H1 (cell line): ENCODE measurements around the gene CYBA. TPM values are rescaled to one million over a fixed set of nuclear protein-coding genes. Genes with fewer than 3 reads are reported as not detected.

Source experiments
- CTCF ChIA-PET: fragments of 300-600 bp; sonication (Branson Sonifier 250); formaldehyde crosslinking; loops from one replicate; lab custom pipeline; 2021; ENCODE audit not compliant: partially characterized antibody; lab: Charles Lee
- POLR2A ChIA-PET: fragments of 300-600 bp; sonication (Branson Sonifier 250); formaldehyde crosslinking; loops from one replicate; lab custom pipeline; 2021; ENCODE audit warnings: inconsistent platforms; ENCODE audit not compliant: partially characterized antibody; lab: Charles Lee
- DNase-seq, 2 experiments: peaks; one replicate each; pipeline versions ENCODE4 v3.0.0 to v3.0.0-alpha.2; 2010 to 2022; ENCODE audit warnings: low spot score in 2 of 2, low read depth in 1 of 2, mixed read lengths in 1 of 2
- FAIRE-seq: peaks from 2 replicates; lab custom pipeline; 2011; peaks lifted over from hg19 to GRCh38; lab: Jason Lieb, UNC
- H2AFZ ChIP-seq: 2 replicates; pipeline ENCODE4 v1.8.1; 2012; ENCODE audit warnings: low read length, inconsistent platforms
- H2AK5ac ChIP-seq: 2 replicates; pipeline ENCODE4 v1.6.1; 2013; ENCODE audit warnings: low read depth, low read length
- H2BK120ac ChIP-seq: replicated peaks from 2 replicates; pipeline ENCODE3; 2013; ENCODE audit warnings: low read depth, low read length, inconsistent platforms
- H2BK12ac ChIP-seq: 2 replicates; pipeline ENCODE4 v1.6.1; 2013; ENCODE audit warnings: low read depth, low read length
- H2BK15ac ChIP-seq: 2 replicates; pipeline ENCODE4 v1.6.1; 2013; ENCODE audit warnings: low read length
- H2BK20ac ChIP-seq: 2 replicates; pipeline ENCODE4 v1.6.1; 2013; ENCODE audit warnings: low read length
- H2BK5ac ChIP-seq: 2 replicates; pipeline ENCODE4 v1.6.1; 2013; ENCODE audit warnings: low read depth, low read length
- H3K14ac ChIP-seq: 2 replicates; pipeline ENCODE4 v1.6.1; 2013; ENCODE audit warnings: inconsistent platforms; ENCODE audit not compliant: insufficient read length
- H3K18ac ChIP-seq: 2 replicates; pipeline ENCODE4 v1.6.1; 2013; ENCODE audit warnings: low read length; ENCODE audit errors: extremely low read depth
- H3K23ac ChIP-seq: 2 replicates; pipeline ENCODE4 v1.6.1; 2013; ENCODE audit warnings: inconsistent platforms; ENCODE audit not compliant: insufficient read length
- H3K23me2 ChIP-seq: 2 replicates; pipeline ENCODE4 v1.6.1; 2013; ENCODE audit warnings: low read depth, low read length
- H3K27ac ChIP-seq: 2 replicates; pipeline ENCODE4 v1.6.1; 2011; ENCODE audit warnings: low read depth, low read length, inconsistent platforms
- H3K27me3 ChIP-seq, 4 experiments: replicated peaks in 1 of 4; 1 replicate in 1 of 4; 2 replicates in 3 of 4; pipeline versions ENCODE4 v1.6.1 to v1.8.1; 2011 to 2013; ENCODE audit warnings: low read length in 3 of 4, mild to moderate bottlenecking in 3 of 4, inconsistent platforms in 2 of 4, mixed read lengths in 2 of 4, moderate library complexity in 1 of 4; ENCODE audit not compliant: control insufficient read depth in 3 of 4, insufficient read depth in 3 of 4; ENCODE audit errors: extremely low read depth in 1 of 4
- H3K36me3 ChIP-seq, 4 experiments: 2 replicates each; pipeline versions ENCODE4 v1.6.1 to v1.8.1; 2011 to 2013; ENCODE audit warnings: mild to moderate bottlenecking in 4 of 4, low read length in 3 of 4, moderate library complexity in 2 of 4, control low read depth in 1 of 4, inconsistent platforms in 1 of 4; ENCODE audit not compliant: insufficient read depth in 4 of 4, control insufficient read depth in 2 of 4
- H3K4ac ChIP-seq: replicated peaks from 2 replicates; pipeline ENCODE3; 2013; ENCODE audit warnings: low read length, low read depth, mixed read lengths, inconsistent platforms; ENCODE audit not compliant: insufficient read length
- H3K4me1 ChIP-seq, 4 experiments: replicated peaks in 1 of 4; 1 replicate in 1 of 4; 2 replicates in 3 of 4; pipeline versions ENCODE4 v1.6.1 to v1.8.1; 2011 to 2013; ENCODE audit warnings: low read length in 3 of 4, inconsistent platforms in 2 of 4, mixed read lengths in 1 of 4; ENCODE audit not compliant: insufficient read depth in 4 of 4, control insufficient read depth in 3 of 4
- H3K4me2 ChIP-seq, 2 experiments: 2 replicates each; pipeline versions ENCODE4 v1.6.1 to v1.8.1; 2011 to 2013; ENCODE audit warnings: low read depth in 2 of 2, low read length in 2 of 2, control low read depth in 1 of 2, inconsistent platforms in 1 of 2, mild to moderate bottlenecking in 1 of 2; ENCODE audit not compliant: insufficient read depth in 1 of 2
- H3K4me3 ChIP-seq, 4 experiments: fragments of 200-600, 300-600 bp in 1 of 4; sonication (generic), shearing (Covaris generic), sonication (Bioruptor Twin) in 1 of 4; 2 replicates each; pipeline versions ENCODE4 v1.5.1 to v1.8.1; 2011 to 2016; ENCODE audit warnings: low read length in 4 of 4, low read depth in 3 of 4, control low read depth in 2 of 4, inconsistent platforms in 2 of 4, mild to moderate bottlenecking in 2 of 4, mixed read lengths in 1 of 4, moderate library complexity in 1 of 4; ENCODE audit not compliant: insufficient read depth in 2 of 4; ENCODE audit errors: extremely low read depth in 1 of 4
- H3K56ac ChIP-seq: replicated peaks from 2 replicates; pipeline ENCODE3; 2013; ENCODE audit warnings: low read depth, mild to moderate bottlenecking, mixed read lengths, low read length, inconsistent platforms; ENCODE audit not compliant: insufficient read length
- H3K79me1 ChIP-seq: 2 replicates; pipeline ENCODE4 v1.6.1; 2013; ENCODE audit warnings: low read depth, low read length, control low read depth
- H3K79me2 ChIP-seq, 2 experiments: 2 replicates each; pipeline versions ENCODE4 v1.6.1 to v1.8.1; 2012 to 2013; ENCODE audit warnings: low read length in 2 of 2, mild to moderate bottlenecking in 2 of 2, inconsistent platforms in 1 of 2; ENCODE audit not compliant: insufficient read depth in 2 of 2, control insufficient read depth in 1 of 2
- H3K9ac ChIP-seq, 4 experiments: replicated peaks in 1 of 4; 1 replicate in 1 of 4; 2 replicates in 3 of 4; pipeline versions ENCODE4 v1.6.1 to v1.8.1; 2011 to 2013; ENCODE audit warnings: low read depth in 3 of 4, low read length in 3 of 4, control low read depth in 2 of 4, mild to moderate bottlenecking in 2 of 4, moderate library complexity in 2 of 4, inconsistent platforms in 1 of 4; ENCODE audit errors: extremely low read depth in 1 of 4
- H3K9me3 ChIP-seq, 2 experiments: 2 replicates each; pipeline versions ENCODE4 v1.6.1 to v1.8.1; 2012 to 2013; ENCODE audit warnings: mild to moderate bottlenecking in 2 of 2, moderate library complexity in 2 of 2, control low read depth in 1 of 2, inconsistent platforms in 1 of 2, low read depth in 1 of 2, low read length in 1 of 2, mixed read lengths in 1 of 2; ENCODE audit not compliant: insufficient read depth in 2 of 2
- H4K20me1 ChIP-seq, 2 experiments: replicated peaks in 1 of 2; 2 replicates each; pipeline versions ENCODE3 to v1.8.1; 2011 to 2013; ENCODE audit warnings: inconsistent platforms in 2 of 2, low read length in 2 of 2, mild to moderate bottlenecking in 1 of 2; ENCODE audit not compliant: insufficient read depth in 2 of 2, control insufficient read depth in 1 of 2
- H4K5ac ChIP-seq: 2 replicates; pipeline ENCODE4 v1.6.1; 2013; ENCODE audit warnings: low read length, low read depth, mixed read lengths, inconsistent platforms; ENCODE audit not compliant: insufficient read length
- H4K8ac ChIP-seq: 2 replicates; pipeline ENCODE4 v1.8.0; 2013; ENCODE audit warnings: mild to moderate bottlenecking, moderate library complexity, low read length, inconsistent platforms; ENCODE audit not compliant: insufficient read depth; ENCODE audit errors: extremely low read depth
- H4K91ac ChIP-seq: replicated peaks from 2 replicates; pipeline ENCODE3; 2013; ENCODE audit warnings: low read length, mixed read lengths, inconsistent platforms; ENCODE audit not compliant: insufficient read length
- ASH2L ChIP-seq: fragments of 200-600, 300-600 bp; sonication (generic); IDR thresholded peaks from one replicate; pipeline ENCODE4 v1.7.1; 2017; ENCODE audit warnings: low read length
- ATF3 ChIP-seq: IDR thresholded peaks from 2 replicates; pipeline ENCODE4 v1.6.1; 2011; ENCODE audit warnings: low read depth, mild to moderate bottlenecking, low read length; ENCODE audit not compliant: insufficient read depth
- BCL11A ChIP-seq, 2 experiments: IDR thresholded peaks; one replicate each; pipeline ENCODE4 v1.6.1; 2011; ENCODE audit warnings: low read depth in 2 of 2, low read length in 2 of 2, mild to moderate bottlenecking in 2 of 2
- CTBP2 ChIP-seq: IDR thresholded peaks from 2 replicates; pipeline ENCODE4 v1.7.0; 2011; ENCODE audit warnings: borderline replicate concordance, mild to moderate bottlenecking, moderate library complexity, mixed read lengths, low read length; ENCODE audit not compliant: insufficient read depth, insufficient read length
- EZH2 ChIP-seq: fragments of 200-600 bp; sonication (generic); IDR thresholded peaks from 2 replicates; pipeline ENCODE4 v1.7.1; 2012; ENCODE audit warnings: low read depth, mild to moderate bottlenecking, moderate library complexity, low read length, inconsistent platforms; ENCODE audit not compliant: severe bottlenecking
- FOSL1 ChIP-seq: IDR thresholded peaks from 2 replicates; pipeline ENCODE4 v1.6.1; 2011; ENCODE audit warnings: mild to moderate bottlenecking, low read depth, low read length, moderate library complexity; ENCODE audit not compliant: insufficient read depth
- RBBP5 ChIP-seq: IDR thresholded peaks from 2 replicates; pipeline ENCODE4 v1.7.1; 2012; ENCODE audit warnings: low read depth, mild to moderate bottlenecking, inconsistent platforms, low read length, moderate library complexity, borderline replicate concordance
- RXRA ChIP-seq: IDR thresholded peaks from 2 replicates; pipeline ENCODE4 v1.6.1; 2011; ENCODE audit warnings: low read depth, mild to moderate bottlenecking, low read length, moderate library complexity; ENCODE audit not compliant: insufficient read depth
- SIN3A ChIP-seq, 2 experiments: IDR thresholded peaks in 1 of 2; conservative IDR thresholded peaks in 1 of 2; 2 replicates each; pipeline ENCODE4 v1.6.1; 2011 to 2012; ENCODE audit warnings: low read length in 2 of 2, improper control_type of control experiment in 1 of 2, low read depth in 1 of 2, mild to moderate bottlenecking in 1 of 2
- TBP ChIP-seq: IDR thresholded peaks from 2 replicates; pipeline ENCODE4 v1.6.1; 2011; ENCODE audit warnings: low read depth, low read length, improper control_type of control experiment
- WGBS, 2 experiments: shearing (Covaris generic) in 1 of 2; methylation state at CpG; one replicate each; pipeline versions ENCODE4 v1.1.6 to v1.1.7; 2013 to 2015; ENCODE audit warnings: low lambda C conversion rate in 2 of 2, mixed read lengths in 2 of 2, inconsistent platforms in 1 of 2, low coverage in 1 of 2, missing lambda C conversion rate in 1 of 2; ENCODE audit not compliant: insufficient replicate concordance in 2 of 2, insufficient coverage in 1 of 2, insufficient read length in 1 of 2; ENCODE audit errors: extremely low coverage in 1 of 2, missing lambda C conversion rate in 1 of 2; 5-methylcytosine and 5-hydroxymethylcytosine counted together
- polyA plus RNA-seq, 7 experiments: library from polyadenylated mRNA; depleted of rRNA in 3 of 7; stranded (reverse) in 5 of 7; unstranded in 2 of 7; fragments of >200 nt in 5 of 7; fragments of 200-250 nt in 2 of 7; gene quantifications; 1 replicate in 5 of 7; 2 replicates in 1 of 7; 4 replicates in 1 of 7; pipeline versions ENCODE4 v1.2.1 to v1.2.3, GENCODE V29; 2011 to 2013; ENCODE audit warnings: missing spikeins in 2 of 7, mixed read lengths in 2 of 7
- total RNA-seq: library from RNA; stranded (reverse); fragmentation: NEBNext Ultra II Directional; extraction: Animal tissue kit (Norgen Biotek cat#: 25700); gene quantifications from 2 replicates; pipeline ENCODE4 v1.2.1, GENCODE V29; 2021

Gene CYBA
- total and polyA plus RNA-seq, 2 of the 8 experiments (the other 6 are each of a cell fraction or from before 2014, with no cell fraction given), result 136 to 254 TPM

GRCh38 chr16:88653596-88654362 is 2.9 kb upstream of the CYBA start:
- no peak overlapping the region for H3K9ac ChIP-seq
- no peak overlapping the region for H2BK20ac ChIP-seq
- H3K4me3 ChIP-seq, result no peak overlapping the region
- peak overlapping the region; percentile 65; the same call in 1 of the 2 replicates for H4K8ac ChIP-seq
- DNase-seq, result no peak
- peaks cover 6% of the 10 kb centered on the region for H3K79me1 ChIP-seq
- peaks cover 0 to 11% (median 7%) of the 10 kb centered on the region in 4 experiments; a peak in 5 of 7 replicates for H3K4me1 ChIP-seq
- H2BK12ac ChIP-seq, result no peak overlapping the region
- H3K56ac ChIP-seq, result no peak overlapping the region
- H3K79me2 ChIP-seq, result peaks cover 0 to under 1% of the 10 kb centered on the region in 2 experiments; a peak in 1 of 4 replicates
- H2BK15ac ChIP-seq, result no peak overlapping the region
- H3K36me3 ChIP-seq, result peaks cover 3 to 29% (median 4%) of the 10 kb centered on the region in 4 experiments; a peak in 7 of 8 replicates
- H3K14ac ChIP-seq, result no peak overlapping the region
- POLR2A ChIA-PET, result interaction anchor here (0.6 to 2.0 kb wide), 2 partner anchors 9 to 1318 kb away, joined by 3 to 4 read pairs; partner anchors contain the start of gene MVD
- no peak overlapping the region for H4K5ac ChIP-seq
- H3K18ac ChIP-seq, result no peak overlapping the region
- CTCF ChIA-PET, result interaction anchor here (1.2 to 1.9 kb wide), 2 partner anchors 69 to 82 kb away, joined by 3 to 4 read pairs; no protein-coding TSS in a partner anchor
- WGBS, 2 experiments, result 88% methylated on average over 29 of the region's 32 CpGs; no CpG with 5 or more reads in 1 of the 2 experiments
- no peak overlapping the region for H3K23ac ChIP-seq
- H3K23me2 ChIP-seq, result peaks cover 10% of the 10 kb centered on the region; the same call in 1 of the 2 replicates
- no peaks in the 10 kb centered on the region for H3K9me3 ChIP-seq
- H3K4me2 ChIP-seq, result no peak overlapping the region
- no peak overlapping the region for H3K4ac ChIP-seq
- H2BK120ac ChIP-seq, result no peak overlapping the region
- H4K20me1 ChIP-seq, result peaks cover 0 to 36% of the 10 kb centered on the region in 2 experiments
- H2AFZ ChIP-seq, result no peak overlapping the region
- H3K27me3 ChIP-seq, result no peaks in the 10 kb centered on the region
- H2AK5ac ChIP-seq, result no peak overlapping the region
- H3K27ac ChIP-seq, result no peak overlapping the region
- H2BK5ac ChIP-seq, result no peak overlapping the region
- no peak for FAIRE-seq
- no peak overlapping the region for H4K91ac ChIP-seq
- TF ChIP-seq RXRA, result no peak
- TF ChIP-seq FOSL1, result no peak
- no peak for TF ChIP-seq RBBP5
- no peak for TF ChIP-seq TBP
- no peak for TF ChIP-seq CTBP2
- no peak for TF ChIP-seq EZH2
- no peak for TF ChIP-seq ATF3
- TF ChIP-seq SIN3A (conservative IDR thresholded peaks at IDR 0.05 in 1 of 2, IDR thresholded peaks at IDR 0.05 in 1 of 2; ENCODE audit: low read depth in 1 of 2, low read length in 2 of 2), result no peak
- TF ChIP-seq ASH2L, result no peak
- TF ChIP-seq BCL11A (IDR thresholded peaks at IDR 0.05; ENCODE audit: low read depth in 2 of 2, low read length in 2 of 2), result no peak
